H1 (cell line): ENCODE results near the gene CYP17A1. TPM values are rescaled to one million over a fixed set of nuclear protein-coding genes. Genes with fewer than 3 reads are reported as not detected.

Experiments
- CTCF ChIA-PET: fragments of 300-600 bp; sonication (Branson Sonifier 250); formaldehyde crosslinking; loops from one replicate; lab custom pipeline; 2021; ENCODE audit not compliant: partially characterized antibody; lab: Charles Lee
- POLR2A ChIA-PET: fragments of 300-600 bp; sonication (Branson Sonifier 250); formaldehyde crosslinking; loops from one replicate; lab custom pipeline; 2021; ENCODE audit warnings: inconsistent platforms; ENCODE audit not compliant: partially characterized antibody; lab: Charles Lee
- DNase-seq, 2 experiments: peaks; one replicate each; pipeline versions ENCODE4 v3.0.0 to v3.0.0-alpha.2; 2010 to 2022; ENCODE audit warnings: low spot score in 2 of 2, low read depth in 1 of 2, mixed read lengths in 1 of 2
- FAIRE-seq: peaks from 2 replicates; lab custom pipeline; 2011; peaks lifted over from hg19 to GRCh38; lab: Jason Lieb, UNC
- H2AFZ ChIP-seq: 2 replicates; pipeline ENCODE4 v1.8.1; 2012; ENCODE audit warnings: low read length, inconsistent platforms
- H2AK5ac ChIP-seq: 2 replicates; pipeline ENCODE4 v1.6.1; 2013; ENCODE audit warnings: low read depth, low read length
- H2BK120ac ChIP-seq: replicated peaks from 2 replicates; pipeline ENCODE3; 2013; ENCODE audit warnings: low read depth, low read length, inconsistent platforms
- H2BK12ac ChIP-seq: 2 replicates; pipeline ENCODE4 v1.6.1; 2013; ENCODE audit warnings: low read depth, low read length
- H2BK15ac ChIP-seq: 2 replicates; pipeline ENCODE4 v1.6.1; 2013; ENCODE audit warnings: low read length
- H2BK20ac ChIP-seq: 2 replicates; pipeline ENCODE4 v1.6.1; 2013; ENCODE audit warnings: low read length
- H2BK5ac ChIP-seq: 2 replicates; pipeline ENCODE4 v1.6.1; 2013; ENCODE audit warnings: low read depth, low read length
- H3K14ac ChIP-seq: 2 replicates; pipeline ENCODE4 v1.6.1; 2013; ENCODE audit warnings: inconsistent platforms; ENCODE audit not compliant: insufficient read length
- H3K18ac ChIP-seq: 2 replicates; pipeline ENCODE4 v1.6.1; 2013; ENCODE audit warnings: low read length; ENCODE audit errors: extremely low read depth
- H3K23ac ChIP-seq: 2 replicates; pipeline ENCODE4 v1.6.1; 2013; ENCODE audit warnings: inconsistent platforms; ENCODE audit not compliant: insufficient read length
- H3K23me2 ChIP-seq: 2 replicates; pipeline ENCODE4 v1.6.1; 2013; ENCODE audit warnings: low read depth, low read length
- H3K27ac ChIP-seq: 2 replicates; pipeline ENCODE4 v1.6.1; 2011; ENCODE audit warnings: low read depth, low read length, inconsistent platforms
- H3K27me3 ChIP-seq, 4 experiments: replicated peaks in 1 of 4; 1 replicate in 1 of 4; 2 replicates in 3 of 4; pipeline versions ENCODE4 v1.6.1 to v1.8.1; 2011 to 2013; ENCODE audit warnings: low read length in 3 of 4, mild to moderate bottlenecking in 3 of 4, inconsistent platforms in 2 of 4, mixed read lengths in 2 of 4, moderate library complexity in 1 of 4; ENCODE audit not compliant: control insufficient read depth in 3 of 4, insufficient read depth in 3 of 4; ENCODE audit errors: extremely low read depth in 1 of 4
- H3K36me3 ChIP-seq, 4 experiments: 2 replicates each; pipeline versions ENCODE4 v1.6.1 to v1.8.1; 2011 to 2013; ENCODE audit warnings: mild to moderate bottlenecking in 4 of 4, low read length in 3 of 4, moderate library complexity in 2 of 4, control low read depth in 1 of 4, inconsistent platforms in 1 of 4; ENCODE audit not compliant: insufficient read depth in 4 of 4, control insufficient read depth in 2 of 4
- H3K4ac ChIP-seq: replicated peaks from 2 replicates; pipeline ENCODE3; 2013; ENCODE audit warnings: low read length, low read depth, mixed read lengths, inconsistent platforms; ENCODE audit not compliant: insufficient read length
- H3K4me1 ChIP-seq, 4 experiments: replicated peaks in 1 of 4; 1 replicate in 1 of 4; 2 replicates in 3 of 4; pipeline versions ENCODE4 v1.6.1 to v1.8.1; 2011 to 2013; ENCODE audit warnings: low read length in 3 of 4, inconsistent platforms in 2 of 4, mixed read lengths in 1 of 4; ENCODE audit not compliant: insufficient read depth in 4 of 4, control insufficient read depth in 3 of 4
- H3K4me2 ChIP-seq, 2 experiments: 2 replicates each; pipeline versions ENCODE4 v1.6.1 to v1.8.1; 2011 to 2013; ENCODE audit warnings: low read depth in 2 of 2, low read length in 2 of 2, control low read depth in 1 of 2, inconsistent platforms in 1 of 2, mild to moderate bottlenecking in 1 of 2; ENCODE audit not compliant: insufficient read depth in 1 of 2
- H3K4me3 ChIP-seq, 4 experiments: fragments of 200-600, 300-600 bp in 1 of 4; sonication (generic), shearing (Covaris generic), sonication (Bioruptor Twin) in 1 of 4; 2 replicates each; pipeline versions ENCODE4 v1.5.1 to v1.8.1; 2011 to 2016; ENCODE audit warnings: low read length in 4 of 4, low read depth in 3 of 4, control low read depth in 2 of 4, inconsistent platforms in 2 of 4, mild to moderate bottlenecking in 2 of 4, mixed read lengths in 1 of 4, moderate library complexity in 1 of 4; ENCODE audit not compliant: insufficient read depth in 2 of 4; ENCODE audit errors: extremely low read depth in 1 of 4
- H3K56ac ChIP-seq: replicated peaks from 2 replicates; pipeline ENCODE3; 2013; ENCODE audit warnings: low read depth, mild to moderate bottlenecking, mixed read lengths, low read length, inconsistent platforms; ENCODE audit not compliant: insufficient read length
- H3K79me1 ChIP-seq: 2 replicates; pipeline ENCODE4 v1.6.1; 2013; ENCODE audit warnings: low read depth, low read length, control low read depth
- H3K79me2 ChIP-seq, 2 experiments: 2 replicates each; pipeline versions ENCODE4 v1.6.1 to v1.8.1; 2012 to 2013; ENCODE audit warnings: low read length in 2 of 2, mild to moderate bottlenecking in 2 of 2, inconsistent platforms in 1 of 2; ENCODE audit not compliant: insufficient read depth in 2 of 2, control insufficient read depth in 1 of 2
- H3K9ac ChIP-seq, 4 experiments: replicated peaks in 1 of 4; 1 replicate in 1 of 4; 2 replicates in 3 of 4; pipeline versions ENCODE4 v1.6.1 to v1.8.1; 2011 to 2013; ENCODE audit warnings: low read depth in 3 of 4, low read length in 3 of 4, control low read depth in 2 of 4, mild to moderate bottlenecking in 2 of 4, moderate library complexity in 2 of 4, inconsistent platforms in 1 of 4; ENCODE audit errors: extremely low read depth in 1 of 4
- H3K9me3 ChIP-seq, 2 experiments: 2 replicates each; pipeline versions ENCODE4 v1.6.1 to v1.8.1; 2012 to 2013; ENCODE audit warnings: mild to moderate bottlenecking in 2 of 2, moderate library complexity in 2 of 2, control low read depth in 1 of 2, inconsistent platforms in 1 of 2, low read depth in 1 of 2, low read length in 1 of 2, mixed read lengths in 1 of 2; ENCODE audit not compliant: insufficient read depth in 2 of 2
- H4K20me1 ChIP-seq, 2 experiments: replicated peaks in 1 of 2; 2 replicates each; pipeline versions ENCODE3 to v1.8.1; 2011 to 2013; ENCODE audit warnings: inconsistent platforms in 2 of 2, low read length in 2 of 2, mild to moderate bottlenecking in 1 of 2; ENCODE audit not compliant: insufficient read depth in 2 of 2, control insufficient read depth in 1 of 2
- H4K5ac ChIP-seq: 2 replicates; pipeline ENCODE4 v1.6.1; 2013; ENCODE audit warnings: low read length, low read depth, mixed read lengths, inconsistent platforms; ENCODE audit not compliant: insufficient read length
- H4K8ac ChIP-seq: 2 replicates; pipeline ENCODE4 v1.8.0; 2013; ENCODE audit warnings: mild to moderate bottlenecking, moderate library complexity, low read length, inconsistent platforms; ENCODE audit not compliant: insufficient read depth; ENCODE audit errors: extremely low read depth
- H4K91ac ChIP-seq: replicated peaks from 2 replicates; pipeline ENCODE3; 2013; ENCODE audit warnings: low read length, mixed read lengths, inconsistent platforms; ENCODE audit not compliant: insufficient read length
- GTF2F1 ChIP-seq: IDR thresholded peaks from 2 replicates; pipeline ENCODE4 v1.6.1; 2012; ENCODE audit warnings: low read depth, low read length, improper control_type of control experiment, borderline replicate concordance
- HDAC6 ChIP-seq: IDR thresholded peaks from one replicate; pipeline ENCODE4 v1.7.1; 2012; ENCODE audit warnings: low read depth, mild to moderate bottlenecking, inconsistent platforms, low read length, moderate library complexity
- KDM5A ChIP-seq: fragments of 200-600 bp; IDR thresholded peaks from 2 replicates; pipeline ENCODE4 v1.7.1; 2012; ENCODE audit warnings: mild to moderate bottlenecking, low read length, inconsistent platforms, mixed read lengths
- POLR2A ChIP-seq, 2 experiments: IDR thresholded peaks; 1 replicate in 1 of 2; 2 replicates in 1 of 2; pipeline ENCODE4 v1.6.1; 2011; ENCODE audit warnings: low read depth in 2 of 2, low read length in 2 of 2, mild to moderate bottlenecking in 2 of 2; ENCODE audit errors: control extremely low read depth in 1 of 2
- RAD21 ChIP-seq, 2 experiments: IDR thresholded peaks in 1 of 2; conservative IDR thresholded peaks in 1 of 2; 2 replicates each; pipeline ENCODE4 v1.6.1; 2011; ENCODE audit warnings: low read depth in 2 of 2, low read length in 2 of 2, improper control_type of control experiment in 1 of 2, inconsistent platforms in 1 of 2, mild to moderate bottlenecking in 1 of 2, moderate library complexity in 1 of 2
- SIN3A ChIP-seq, 2 experiments: IDR thresholded peaks in 1 of 2; conservative IDR thresholded peaks in 1 of 2; 2 replicates each; pipeline ENCODE4 v1.6.1; 2011 to 2012; ENCODE audit warnings: low read length in 2 of 2, improper control_type of control experiment in 1 of 2, low read depth in 1 of 2, mild to moderate bottlenecking in 1 of 2
- SP1 ChIP-seq: IDR thresholded peaks from 2 replicates; pipeline ENCODE4 v1.6.1; 2011; ENCODE audit warnings: low read depth, low read length
- WGBS, 2 experiments: shearing (Covaris generic) in 1 of 2; methylation state at CpG; one replicate each; pipeline versions ENCODE4 v1.1.6 to v1.1.7; 2013 to 2015; ENCODE audit warnings: low lambda C conversion rate in 2 of 2, mixed read lengths in 2 of 2, inconsistent platforms in 1 of 2, low coverage in 1 of 2, missing lambda C conversion rate in 1 of 2; ENCODE audit not compliant: insufficient replicate concordance in 2 of 2, insufficient coverage in 1 of 2, insufficient read length in 1 of 2; ENCODE audit errors: extremely low coverage in 1 of 2, missing lambda C conversion rate in 1 of 2; 5-methylcytosine and 5-hydroxymethylcytosine counted together
- polyA plus RNA-seq, 7 experiments: library from polyadenylated mRNA; depleted of rRNA in 3 of 7; stranded (reverse) in 5 of 7; unstranded in 2 of 7; fragments of >200 nt in 5 of 7; fragments of 200-250 nt in 2 of 7; gene quantifications; 1 replicate in 5 of 7; 2 replicates in 1 of 7; 4 replicates in 1 of 7; pipeline versions ENCODE4 v1.2.1 to v1.2.3, GENCODE V29; 2011 to 2013; ENCODE audit warnings: missing spikeins in 2 of 7, mixed read lengths in 2 of 7
- total RNA-seq: library from RNA; stranded (reverse); fragmentation: NEBNext Ultra II Directional; extraction: Animal tissue kit (Norgen Biotek cat#: 25700); gene quantifications from 2 replicates; pipeline ENCODE4 v1.2.1, GENCODE V29; 2021

The CYP17A1 gene
- total and polyA plus RNA-seq, 2 of the 8 experiments (the other 6 are each of a cell fraction or from before 2014, with no cell fraction given) = not detected

DNA sequence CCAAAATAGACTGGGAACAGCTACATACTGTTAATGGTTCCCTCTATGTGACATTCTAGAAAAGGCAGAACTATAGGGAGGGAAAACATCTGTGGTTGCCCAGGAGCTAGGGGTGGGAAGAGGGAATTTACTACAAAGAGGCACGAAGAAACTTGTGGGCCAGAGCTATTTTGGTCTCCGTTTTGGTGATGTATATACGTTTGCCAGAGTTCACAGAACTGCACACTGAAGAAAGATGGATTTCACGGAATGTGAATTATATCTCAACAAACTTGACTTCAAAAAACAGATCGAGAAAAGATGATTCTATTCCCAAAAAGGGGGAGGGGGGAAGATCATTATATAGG is 31.7 kb upstream of the CYP17A1 start:
- Histone ChIP-seq H2AFZ (peak overlapping the region; percentile 91), H3K56ac (no peak overlapping the region), H3K23ac (no peak overlapping the region), H2BK20ac (no peak overlapping the region), H3K4me1 (peaks cover 0 to 6% (median 3%) of the 10 kb centered on the region in 4 experiments; a peak in 5 of 7 replicates), H3K36me3 (no peaks in the 10 kb centered on the region), H3K79me2 (no peaks in the 10 kb centered on the region), H3K27me3 (no peaks in the 10 kb centered on the region; a peak in 1 of 7 replicates), H2AK5ac (no peak overlapping the region), H3K4me2 (peak overlapping the region; percentile 88 to 97), H3K4ac (no peak overlapping the region), H3K79me1 (no peaks in the 10 kb centered on the region), H4K91ac (no peak overlapping the region), H2BK5ac (no peak overlapping the region), H3K14ac (no peak overlapping the region), H4K20me1 (no peaks in the 10 kb centered on the region), H3K23me2 (peaks cover 10% of the 10 kb centered on the region), H2BK15ac (no peak overlapping the region), H3K9me3 (no peaks in the 10 kb centered on the region), H3K4me3 (peak overlapping the region; percentile 54 to 68 (median 63); a peak in 7 of 8 replicates), H4K8ac (no peak overlapping the region), H4K5ac (no peak overlapping the region), H3K18ac (no peak overlapping the region), H2BK12ac (no peak overlapping the region), H3K9ac (peak overlapping the region in 1 of 4 experiments; percentile 44; a peak in 1 of 7 replicates), H3K27ac (no peak overlapping the region), H2BK120ac (no peak overlapping the region)
- FAIRE-seq = peak; percentile 85
- WGBS, 2 experiments = 11% methylated on average over 5 of the region's 5 CpGs; no CpG with 5 or more reads in 1 of the 2 experiments
- ChIA-PET POLR2A (interaction anchor here (0.6 to 3.0 kb wide), 8 partner anchors 10 to 224 kb away, joined by 3 to 18 read pairs (median 4); partner anchors contain the start of genes ARL3, BORCS7, SFXN2 and WBP1L), CTCF (interaction anchor here (0.6 to 1.4 kb wide), 10 partner anchors 9 to 1556 kb away, joined by 3 to 4 read pairs (median 3); no protein-coding TSS in a partner anchor)
- no peak for DNase-seq
- no peak for TF ChIP-seq KDM5A
- TF ChIP-seq RAD21 (IDR thresholded peaks at IDR 0.05 in 1 of 2, conservative IDR thresholded peaks at IDR 0.05 in 1 of 2; ENCODE audit: low read depth in 2 of 2, low read length in 2 of 2) = no peak
- TF ChIP-seq POLR2A (IDR thresholded peaks at IDR 0.05; ENCODE audit: control extremely low read depth in 1 of 2, low read depth in 2 of 2, low read length in 2 of 2) = no peak
- TF ChIP-seq HDAC6 = no peak
- TF ChIP-seq SIN3A (conservative IDR thresholded peaks at IDR 0.05 in 1 of 2, IDR thresholded peaks at IDR 0.05 in 1 of 2; ENCODE audit: low read depth in 1 of 2, low read length in 2 of 2) = no peak
- TF ChIP-seq SP1 = no peak
- TF ChIP-seq GTF2F1 = no peak
